Breast epithelium (tissue), 4 donors: ENCODE measurements around the gene STIMATE. TPM values are rescaled to one million over a fixed set of nuclear protein-coding genes. Genes with fewer than 3 reads are reported as not detected.

ENCODE experiments used
- DNase-seq, 2 donors: peaks; one replicate each; pipeline ENCODE4 v3.0.0-alpha.2; 2019; ENCODE audit warnings: low spot score in 2 of 2
- H3K27ac ChIP-seq, 2 donors: fragments of 200-600 bp; sonication (generic) in 1 of 2; one replicate each; pipeline ENCODE4 v1.5.1; 2016 to 2019; ENCODE audit warnings: mild to moderate bottlenecking in 1 of 2
- H3K27me3 ChIP-seq, 2 donors: fragments of 200-600 bp; sonication (generic) in 1 of 2; one replicate each; pipeline versions ENCODE4 v1.5.1 to v1.6.0; 2017 to 2019; ENCODE audit warnings: control low read depth in 1 of 2, mild to moderate bottlenecking in 1 of 2
- H3K36me3 ChIP-seq: fragments of 200-600 bp; one replicate; pipeline ENCODE4 v1.5.1; 2019
- H3K4me1 ChIP-seq, 2 donors: fragments of 200-600 bp; sonication (generic); one replicate each; pipeline ENCODE4 v1.5.1; 2016 to 2019; ENCODE audit warnings: control low read depth in 1 of 2
- H3K4me3 ChIP-seq, 3 donors: fragments of 200-600 bp; sonication (generic); 1 replicate in 2 of 3; 2 replicates in 1 of 3; pipeline ENCODE4 v1.5.1; 2016 to 2019; ENCODE audit warnings: mild to moderate bottlenecking in 3 of 3, moderate library complexity in 2 of 3
- H3K9me3 ChIP-seq, 2 donors: fragments of 200-600 bp; sonication (generic) in 1 of 2; one replicate each; pipeline ENCODE4 v1.5.1; 2016 to 2019; ENCODE audit warnings: control low read depth in 1 of 2
- CTCF ChIP-seq, 3 donors: fragments of 450-650 bp; IDR thresholded peaks; one replicate each; pipeline ENCODE4 v1.5.1; 2016 to 2017; ENCODE audit warnings: antibody characterized with exemption in 3 of 3, mild to moderate bottlenecking in 3 of 3, moderate library complexity in 3 of 3
- POLR2A ChIP-seq: fragments of 450-650 bp; IDR thresholded peaks from one replicate; pipeline ENCODE4 v1.6.1; 2016; ENCODE audit warnings: antibody characterized with exemption, mild to moderate bottlenecking, moderate library complexity
- POLR2AphosphoS5 ChIP-seq, 3 donors: sonication (generic); formaldehyde crosslinking; IDR thresholded peaks; one replicate each; pipeline ENCODE4 v1.6.1; 2017; ENCODE audit warnings: antibody characterized with exemption in 3 of 3
- intact Hi-C: fragments of 100-400 bp; cut with DNase I; formaldehyde crosslinking; loops from one replicate; pipeline ENCODE4 v1.15.1; 2023; ENCODE audit warnings: low total_unique reads
- total RNA-seq, 3 donors: library from RNA; depleted of rRNA; stranded (reverse); fragments of >200 nt; gene quantifications; one replicate each; pipeline ENCODE4 v1.1.0, GENCODE V29; 2016

Gene STIMATE
- total RNA-seq: 10 to 100 TPM; 14.0 to 18.7 (median 14.7) TPM

- Histone ChIP-seq H3K4me1 (no peaks in the 10 kb centered on the region), H3K27ac (peak within 1 kb of the TSS; percentile 71 to 73), H3K9me3 (no peaks in the 10 kb centered on the region), H3K4me3 (peak within 1 kb of the TSS; percentile 67 to 99 (median 77)), H3K27me3 (no peaks in the 10 kb centered on the region), H3K36me3 (no peaks in the 10 kb centered on the region)
- intact Hi-C loops: no loop called here
- peak; percentile 72 to 85 for DNase-seq
- TF ChIP-seq CTCF (IDR thresholded peaks at IDR 0.05): no peak
- TF ChIP-seq POLR2AphosphoS5 (IDR thresholded peaks at IDR 0.05): peak in 1 of 3 donors; percentile 32
Measured at GRCh38 chr3:52897130-52898122, at the start of gene STIMATE. Gene STIMATE (minus strand): TSS chr3:52897548. CDS start chr3:52897450, 98 bp downstream.

DNA sequence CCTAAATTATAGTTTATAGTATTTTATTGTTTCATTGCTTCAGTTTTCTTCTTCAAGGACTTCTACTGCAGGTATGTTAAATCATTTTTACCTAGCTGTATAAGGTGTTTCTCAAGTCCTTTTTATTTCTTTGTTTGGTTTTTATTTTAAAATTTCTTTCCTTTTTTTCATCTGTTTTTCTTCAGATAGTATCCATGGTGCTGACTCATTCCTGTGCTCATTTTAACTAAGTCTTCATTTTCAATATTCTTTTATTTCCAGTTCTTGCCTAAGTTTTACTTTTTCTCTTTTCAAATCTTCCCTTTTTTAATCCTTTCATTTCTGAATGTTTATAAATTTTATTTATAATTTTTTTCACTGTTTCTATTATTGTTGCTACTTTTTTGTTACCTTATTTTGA is 42.3 kb upstream of the STIMATE start:
- no peak overlapping the region for H3K27ac ChIP-seq
- H3K36me3 ChIP-seq: no peaks in the 10 kb centered on the region
- no peaks in the 10 kb centered on the region for H3K9me3 ChIP-seq
- no peak for TF ChIP-seq CTCF (IDR thresholded peaks at IDR 0.05)
- TF ChIP-seq POLR2AphosphoS5 (IDR thresholded peaks at IDR 0.05): no peak
- no peak for TF ChIP-seq POLR2A
- no peak for DNase-seq
- intact Hi-C loops: no loop called here
- H3K4me1 ChIP-seq: no peaks in the 10 kb centered on the region
- no peaks in the 10 kb centered on the region for H3K27me3 ChIP-seq
- H3K4me3 ChIP-seq: no peak overlapping the region

GRCh38 chr3:52934630-52935530 is 37.5 kb upstream of the STIMATE start:
- H3K36me3 ChIP-seq: no peaks in the 10 kb centered on the region
- intact Hi-C loops: no loop called here
- no peak overlapping the region for H3K4me3 ChIP-seq
- no peaks in the 10 kb centered on the region for H3K9me3 ChIP-seq
- H3K4me1 ChIP-seq: no peaks in the 10 kb centered on the region
- DNase-seq: no peak
- no peak overlapping the region for H3K27ac ChIP-seq
- no peak for TF ChIP-seq POLR2AphosphoS5 (IDR thresholded peaks at IDR 0.05)
- TF ChIP-seq POLR2A: no peak
- TF ChIP-seq CTCF (IDR thresholded peaks at IDR 0.05): peak; percentile 14 to 63 (median 57)
- no peaks in the 10 kb centered on the region for H3K27me3 ChIP-seq

DNA sequence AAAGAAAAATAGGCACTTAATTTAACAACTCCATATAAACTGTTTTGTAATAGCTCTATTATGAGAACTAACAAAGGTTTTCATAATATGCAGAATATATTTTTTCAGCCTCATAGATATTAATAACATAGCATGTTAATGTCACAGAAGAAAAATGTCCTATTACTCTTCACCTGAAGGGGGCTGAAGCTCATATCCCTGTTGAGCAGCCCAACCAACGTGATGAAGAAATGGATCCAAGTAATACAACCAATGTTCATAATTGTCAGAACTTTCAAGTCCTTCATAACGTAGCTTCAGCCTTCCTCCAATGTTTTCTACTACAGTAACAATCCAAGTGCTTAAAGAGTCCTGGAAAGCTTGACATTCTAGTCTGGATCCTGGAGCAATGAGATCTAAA is 34.5 kb upstream of the STIMATE start:
- intact Hi-C loops: no loop called here
- Histone ChIP-seq H3K36me3 (no peaks in the 10 kb centered on the region), H3K27ac (no peak overlapping the region), H3K4me3 (no peak overlapping the region), H3K27me3 (no peaks in the 10 kb centered on the region), H3K9me3 (no peaks in the 10 kb centered on the region), H3K4me1 (no peaks in the 10 kb centered on the region)
- TF ChIP-seq POLR2A (no peak), CTCF (IDR thresholded peaks at IDR 0.05) (no peak), POLR2AphosphoS5 (IDR thresholded peaks at IDR 0.05) (no peak)
- DNase-seq: no peak
